NT2/D1 (cell line): Measurements from ENCODE around the gene FARS2.

ENCODE experiments used
- YY1 ChIP-seq: IDR thresholded peaks from 2 replicates; pipeline ENCODE4 v1.6.1; 2011; ENCODE audit not compliant: insufficient read length, insufficient read depth
- ZNF274 ChIP-seq: IDR thresholded peaks from 2 replicates; pipeline ENCODE4 v1.6.1; 2011; ENCODE audit warnings: mild to moderate bottlenecking, low read depth, low read length

DNA sequence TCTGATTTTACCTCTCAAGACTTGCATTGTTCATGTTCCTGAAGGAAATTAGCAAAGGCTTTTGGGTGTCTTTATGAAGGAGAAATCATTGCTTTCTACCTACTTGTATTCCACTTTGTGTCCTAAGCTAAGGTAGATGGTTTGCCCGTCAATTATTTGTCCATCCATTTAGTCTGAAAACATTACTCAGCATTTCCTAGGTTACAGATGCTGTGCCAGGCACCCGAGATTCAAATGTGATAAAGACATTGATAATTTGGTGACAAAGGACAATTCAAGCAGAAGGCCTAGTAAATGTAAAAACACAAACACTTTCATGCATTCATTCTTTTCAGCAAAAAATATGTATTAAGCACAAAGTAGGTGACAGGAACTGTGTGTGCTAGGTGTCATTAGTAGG, 251.1 kb downstream of the FARS2 start:
- TF ChIP-seq ZNF274 (no peak), YY1 (no peak)
